SU-DHL-6 (cell line): ENCODE data around the gene ZNF469.

Source experiments
- H2AFZ ChIP-seq: fragments of 200-600 bp; sonication (generic); 2 replicates; pipeline ENCODE4 v1.6.1; 2014; ENCODE audit warnings: low read depth, mild to moderate bottlenecking, moderate library complexity, mixed read lengths, antibody characterized with exemption, low read length; ENCODE audit not compliant: severe bottlenecking
- H3F3A ChIP-seq: fragments of 200-600 bp; shearing (Covaris generic); 2 replicates; pipeline ENCODE4 v1.6.0; 2016; ENCODE audit warnings: antibody characterized with exemption, mild to moderate bottlenecking; ENCODE audit not compliant: insufficient read depth
- H3K27ac ChIP-seq: fragments of 200-600 bp; sonication (generic); 2 replicates; pipeline ENCODE4 v1.5.1; 2016; ENCODE audit warnings: low read depth, mild to moderate bottlenecking, low read length, moderate library complexity, mixed read lengths
- H3K27me3 ChIP-seq: fragments of 200-600 bp; sonication (generic), shearing (Covaris generic); 2 replicates; pipeline ENCODE4 v1.6.0; 2014; ENCODE audit warnings: mild to moderate bottlenecking, low read length
- H3K36me3 ChIP-seq: fragments of 200-600 bp; sonication (generic); 2 replicates; pipeline ENCODE4 v1.6.1; 2014; ENCODE audit warnings: mild to moderate bottlenecking, low read length, mixed read lengths
- H3K4me2 ChIP-seq: fragments of 300-600, 200-600 bp; shearing (Covaris generic), sonication (generic); 2 replicates; pipeline ENCODE4 v1.6.0; 2014; ENCODE audit warnings: low read length, low read depth, mild to moderate bottlenecking; ENCODE audit not compliant: poor library complexity, severe bottlenecking
- H3K4me3 ChIP-seq: fragments of 200-600 bp; sonication (generic); 2 replicates; pipeline ENCODE4 v1.5.1; 2014; ENCODE audit warnings: antibody characterized with exemption, low read length, mild to moderate bottlenecking, mixed read lengths; ENCODE audit not compliant: insufficient read depth, poor library complexity, severe bottlenecking
- H3K79me2 ChIP-seq: fragments of 200-600 bp; sonication (generic); 2 replicates; pipeline ENCODE4 v1.6.1; 2014; ENCODE audit warnings: mild to moderate bottlenecking, low read length, moderate library complexity; ENCODE audit not compliant: insufficient read depth
- H3K9ac ChIP-seq: fragments of 200-600 bp; sonication (generic); 2 replicates; pipeline ENCODE4 v1.7.0; 2014; ENCODE audit warnings: mild to moderate bottlenecking, low read length
- H3K9me2 ChIP-seq: fragments of 200-600 bp; sonication (generic); replicated peaks from 2 replicates; pipeline ENCODE4 v1.6.1; 2014; ENCODE audit warnings: low read length; ENCODE audit not compliant: insufficient read depth
- H3K9me3 ChIP-seq: fragments of 200-600 bp; sonication (generic); 2 replicates; pipeline ENCODE4 v1.6.1; 2014; ENCODE audit warnings: low read length, mixed read lengths; ENCODE audit not compliant: insufficient read depth
- H4K20me1 ChIP-seq: fragments of 200-600 bp; sonication (generic); 2 replicates; pipeline ENCODE4 v1.6.1; 2014; ENCODE audit warnings: low read depth, mild to moderate bottlenecking, antibody characterized with exemption, low read length, moderate library complexity, mixed read lengths
- EZH2phosphoT487 ChIP-seq: fragments of 200-600 bp; sonication (generic), shearing (Covaris generic); conservative IDR thresholded peaks from 2 replicates; pipeline ENCODE4 v1.6.1; 2018; ENCODE audit warnings: mild to moderate bottlenecking, antibody characterized with exemption, low read length, moderate library complexity, mixed read lengths
- TF ChIP-seq, protein P1 (sequence below): fragments of 200-600 bp; sonication (generic); IDR thresholded peaks from one replicate; pipeline ENCODE4 v1.5.1; 2017; ENCODE audit warnings: antibody characterized with exemption, mild to moderate bottlenecking, low read length, moderate library complexity; ENCODE audit not compliant: insufficient read depth, poor library complexity, severe bottlenecking

ZNF469 gene

DNA sequence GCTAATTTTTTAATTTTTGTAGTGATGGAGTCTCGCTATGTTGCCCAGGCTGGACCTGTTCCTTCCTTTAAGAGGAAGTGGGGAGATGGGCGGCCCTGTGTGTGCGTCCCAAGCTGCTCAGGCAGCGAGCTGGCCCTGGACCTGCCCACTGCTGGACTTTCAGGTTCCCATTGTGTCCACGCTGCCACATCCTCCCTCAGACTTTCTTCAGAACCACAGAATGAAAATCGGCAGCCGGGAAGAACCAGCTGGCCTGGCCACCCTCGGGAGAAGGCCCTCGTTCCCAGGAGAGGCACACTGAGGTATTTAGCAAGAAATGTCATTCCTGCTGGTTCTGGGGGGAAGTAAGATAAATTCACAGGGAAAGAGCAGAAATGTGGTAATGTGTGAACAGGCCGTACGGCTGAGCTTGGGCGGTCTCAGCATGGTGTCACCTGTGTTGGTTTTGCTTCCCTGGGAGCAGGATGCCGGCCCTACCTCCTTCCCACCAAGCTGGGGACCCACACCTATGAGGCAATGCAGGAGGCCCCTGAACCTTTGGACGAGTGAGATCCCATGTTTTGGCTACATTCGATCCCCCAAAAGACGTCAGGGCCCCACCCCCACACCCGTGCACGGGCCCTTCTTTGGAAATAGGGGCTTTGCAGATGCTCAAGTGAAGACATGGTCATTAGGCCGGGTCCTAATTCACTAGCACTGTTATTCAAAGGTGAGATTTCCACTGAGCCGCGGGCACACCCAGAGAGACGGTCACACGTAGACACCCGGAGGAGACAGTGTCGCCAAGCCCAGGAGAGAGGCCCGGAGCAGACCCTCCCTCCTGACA is 35.9 kb upstream of the ZNF469 start:
- Histone ChIP-seq H3K27me3 (no peaks in the 10 kb centered on the region), H3F3A (no peaks in the 10 kb centered on the region), H3K9ac (no peak overlapping the region), H3K9me3 (no peaks in the 10 kb centered on the region), H3K79me2 (no peaks in the 10 kb centered on the region), H3K27ac (no peak overlapping the region), H3K4me3 (no peak overlapping the region), H4K20me1 (no peaks in the 10 kb centered on the region), H3K9me2 (no peaks in the 10 kb centered on the region), H2AFZ (no peak overlapping the region), H3K4me2 (no peak overlapping the region), H3K36me3 (no peaks in the 10 kb centered on the region)
- TF ChIP-seq EZH2phosphoT487 = no peak

DNA sequence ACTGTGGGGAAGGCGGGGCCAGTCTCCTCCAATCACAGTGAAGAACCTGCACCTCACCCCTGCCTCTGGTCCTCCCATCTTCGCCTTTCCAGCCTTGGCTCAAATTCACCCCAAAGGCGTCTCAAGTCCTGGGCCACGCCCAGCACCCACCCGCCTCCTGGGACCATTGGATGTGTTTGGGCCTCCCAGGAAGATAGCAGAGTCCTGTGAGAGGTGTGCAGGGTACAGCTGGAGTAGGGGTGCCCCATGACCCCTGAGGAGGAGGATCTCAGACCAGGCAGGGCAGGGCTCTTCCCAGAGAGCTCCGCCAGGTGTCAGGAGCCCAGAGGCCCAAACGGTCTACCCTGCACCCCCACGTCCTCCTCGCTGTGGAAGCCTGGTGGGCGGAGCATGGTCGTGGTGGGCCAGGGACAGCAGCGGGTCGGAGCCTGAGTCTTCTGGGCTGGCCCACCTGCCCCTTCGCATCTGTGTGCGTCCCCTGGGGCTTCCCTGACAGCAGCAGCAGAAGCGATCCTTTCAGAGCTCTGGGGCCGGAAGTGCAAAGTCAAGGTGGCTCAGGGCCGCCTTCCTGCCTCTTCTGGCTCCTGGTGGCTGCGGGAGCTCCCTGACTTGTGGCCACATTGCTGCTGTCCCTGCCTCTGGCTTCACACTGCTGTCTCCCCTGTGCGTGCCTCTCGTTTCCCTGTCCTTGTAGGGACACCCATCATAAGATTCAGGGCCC is 34.9 kb upstream of the ZNF469 start:
- H3K4me2 ChIP-seq = no peak overlapping the region
- no peaks in the 10 kb centered on the region for H3F3A ChIP-seq

DNA sequence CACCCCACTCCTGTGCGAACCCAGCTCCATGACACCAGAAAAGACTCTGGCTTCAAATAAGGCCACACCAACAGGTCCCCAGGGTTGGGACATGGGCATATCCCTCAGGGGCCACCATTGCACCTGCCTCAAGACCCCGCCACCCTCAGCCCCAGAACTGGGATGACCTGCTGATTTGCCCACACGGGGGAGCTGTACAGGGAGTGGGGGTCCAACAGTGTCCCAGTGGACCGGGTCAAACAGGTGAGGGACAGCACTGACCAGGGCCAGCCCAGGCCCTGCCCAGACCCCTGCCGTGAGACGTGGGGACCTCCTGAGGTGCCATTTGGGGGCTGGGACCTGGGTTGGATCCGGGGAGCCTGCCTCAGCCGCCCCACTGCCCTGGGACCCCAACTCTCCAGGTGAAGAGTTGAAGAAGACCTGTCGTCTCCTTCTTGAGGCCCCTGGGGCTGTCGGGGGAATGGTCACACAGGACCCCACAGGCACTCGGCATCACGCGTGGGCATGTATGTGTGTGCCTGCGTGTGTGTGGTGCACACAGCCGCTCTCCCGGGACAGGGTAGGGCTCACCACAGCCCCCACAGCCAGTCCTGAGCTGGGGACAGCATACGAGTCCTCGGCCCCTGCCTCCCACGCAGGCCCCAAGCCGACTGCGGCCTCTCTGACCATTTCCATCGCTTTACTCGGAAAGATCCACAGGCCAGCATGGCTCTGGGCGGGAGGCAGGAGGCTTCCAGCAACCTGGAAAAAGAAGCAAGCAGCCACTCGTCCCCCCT is 34.2 kb upstream of the ZNF469 start:
- H4K20me1 ChIP-seq = no peaks in the 10 kb centered on the region
- no peak overlapping the region for H2AFZ ChIP-seq
- no peak overlapping the region for H3K4me2 ChIP-seq

More for the DNA sequence above, 34.9 kb upstream of the ZNF469 start:
- Histone ChIP-seq H4K20me1 (no peaks in the 10 kb centered on the region), H3K9me2 (no peaks in the 10 kb centered on the region), H3K9me3 (no peaks in the 10 kb centered on the region), H3K4me3 (no peak overlapping the region), H2AFZ (no peak overlapping the region), H3K27ac (no peak overlapping the region), H3K9ac (no peak overlapping the region), H3K27me3 (no peaks in the 10 kb centered on the region), H3K79me2 (no peaks in the 10 kb centered on the region), H3K36me3 (no peaks in the 10 kb centered on the region)
- no peak for TF ChIP-seq EZH2phosphoT487
- TF ChIP-seq, protein P1, sequence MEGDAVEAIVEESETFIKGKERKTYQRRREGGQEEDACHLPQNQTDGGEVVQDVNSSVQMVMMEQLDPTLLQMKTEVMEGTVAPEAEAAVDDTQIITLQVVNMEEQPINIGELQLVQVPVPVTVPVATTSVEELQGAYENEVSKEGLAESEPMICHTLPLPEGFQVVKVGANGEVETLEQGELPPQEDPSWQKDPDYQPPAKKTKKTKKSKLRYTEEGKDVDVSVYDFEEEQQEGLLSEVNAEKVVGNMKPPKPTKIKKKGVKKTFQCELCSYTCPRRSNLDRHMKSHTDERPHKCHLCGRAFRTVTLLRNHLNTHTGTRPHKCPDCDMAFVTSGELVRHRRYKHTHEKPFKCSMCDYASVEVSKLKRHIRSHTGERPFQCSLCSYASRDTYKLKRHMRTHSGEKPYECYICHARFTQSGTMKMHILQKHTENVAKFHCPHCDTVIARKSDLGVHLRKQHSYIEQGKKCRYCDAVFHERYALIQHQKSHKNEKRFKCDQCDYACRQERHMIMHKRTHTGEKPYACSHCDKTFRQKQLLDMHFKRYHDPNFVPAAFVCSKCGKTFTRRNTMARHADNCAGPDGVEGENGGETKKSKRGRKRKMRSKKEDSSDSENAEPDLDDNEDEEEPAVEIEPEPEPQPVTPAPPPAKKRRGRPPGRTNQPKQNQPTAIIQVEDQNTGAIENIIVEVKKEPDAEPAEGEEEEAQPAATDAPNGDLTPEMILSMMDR = no peak

More for the DNA sequence above, 34.2 kb upstream of the ZNF469 start:
- Histone ChIP-seq H3K79me2 (no peaks in the 10 kb centered on the region), H3K9ac (no peak overlapping the region), H3K36me3 (no peaks in the 10 kb centered on the region), H3K9me3 (no peaks in the 10 kb centered on the region), H3F3A (no peaks in the 10 kb centered on the region), H3K27me3 (no peaks in the 10 kb centered on the region), H3K27ac (no peak overlapping the region), H3K4me3 (no peak overlapping the region), H3K9me2 (no peaks in the 10 kb centered on the region)
- TF ChIP-seq, protein P1 = no peak
- TF ChIP-seq EZH2phosphoT487 = no peak
